DLD1 (cell line): ENCODE measurements around the gene NCKAP5.

ENCODE experiments used
- in situ Hi-C: cut with HindIII; loops from 2 replicates; pipeline ENCODE4 v1.10.0; 2017; ENCODE audit warnings: low sequenced_read_pairs

NCKAP5 gene

GRCh38 chr2:132793532-132793931, 774.7 kb downstream of the NCKAP5 start:
- in situ Hi-C loops: no loop called here

GRCh38 chr2:132790207-132790785, 778.0 kb downstream of the NCKAP5 start:
- in situ Hi-C loops: no loop called here

GRCh38 chr2:132789066-132789465, 779.2 kb downstream of the NCKAP5 start:
- in situ Hi-C loops: no loop called here

- in situ Hi-C loops: no loop called here
Measured at GRCh38 chr2:132788310-132788838, 779.9 kb downstream of the NCKAP5 start.

GRCh38 chr2:132783883-132784282, 784.4 kb downstream of the NCKAP5 start:
- in situ Hi-C loops: no loop called here

GRCh38 chr2:132782176-132782783, 786.0 kb downstream of the NCKAP5 start:
- in situ Hi-C loops: no loop called here

- in situ Hi-C loops: no loop called here
Measured at GRCh38 chr2:132780651-132781050, 787.6 kb downstream of the NCKAP5 start.

GRCh38 chr2:132779206-132779721, 789.0 kb downstream of the NCKAP5 start:
- in situ Hi-C loops: no loop called here

GRCh38 chr2:132776287-132776686, 792.0 kb downstream of the NCKAP5 start:
- in situ Hi-C loops: no loop called here

- in situ Hi-C loops: no loop called here
Measured at GRCh38 chr2:132774189-132774588, 794.1 kb downstream of the NCKAP5 start.

GRCh38 chr2:132773331-132773730, 794.9 kb downstream of the NCKAP5 start:
- in situ Hi-C loops: no loop called here

GRCh38 chr2:132772340-132772739, 795.9 kb downstream of the NCKAP5 start:
- in situ Hi-C loops: no loop called here

GRCh38 chr2:132766573-132766972, 801.7 kb downstream of the NCKAP5 start:
- in situ Hi-C loops: no loop called here

GRCh38 chr2:132761437-132761836, 806.8 kb downstream of the NCKAP5 start:
- in situ Hi-C loops: no loop called here

- in situ Hi-C loops: no loop called here
Measured at GRCh38 chr2:132760971-132761370, 807.3 kb downstream of the NCKAP5 start.

GRCh38 chr2:132760405-132760804, 807.9 kb downstream of the NCKAP5 start:
- in situ Hi-C loops: no loop called here

- in situ Hi-C loops: no loop called here
Measured at GRCh38 chr2:132758995-132759394, 809.3 kb downstream of the NCKAP5 start.

GRCh38 chr2:132757676-132758075, 810.6 kb downstream of the NCKAP5 start:
- in situ Hi-C loops: no loop called here

- in situ Hi-C loops: no loop called here
Measured at GRCh38 chr2:132757002-132757589, 811.2 kb downstream of the NCKAP5 start.

GRCh38 chr2:132754867-132755472, 813.3 kb downstream of the NCKAP5 start:
- in situ Hi-C loops: no loop called here

- in situ Hi-C loops: no loop called here
Measured at GRCh38 chr2:132754392-132754791, 813.9 kb downstream of the NCKAP5 start.
